Endodermal cell (in vitro differentiated cells): ENCODE measurements around the gene MORN4. TPM values are rescaled to one million over a fixed set of nuclear protein-coding genes. Genes with fewer than 3 reads are reported as not detected.

Source experiments
- DNase-seq: peaks from one replicate; pipeline ENCODE4 v3.0.0-alpha.2; 2017
- H3K27ac ChIP-seq: 2 replicates; pipeline ENCODE4 v1.5.1; 2013; ENCODE audit warnings: mild to moderate bottlenecking, low read depth, low read length, moderate library complexity
- H3K27me3 ChIP-seq: 2 replicates; pipeline ENCODE4 v1.6.1; 2013; ENCODE audit warnings: mild to moderate bottlenecking, low read length, moderate library complexity; ENCODE audit not compliant: insufficient read depth, control insufficient read depth, poor library complexity, severe bottlenecking
- H3K36me3 ChIP-seq: 2 replicates; pipeline ENCODE4 v1.7.0; 2013; ENCODE audit warnings: mild to moderate bottlenecking, low read length, moderate library complexity; ENCODE audit not compliant: control insufficient read depth, insufficient read depth
- H3K4me1 ChIP-seq: one replicate; pipeline ENCODE4 v1.7.0; 2013; ENCODE audit warnings: low read length; ENCODE audit not compliant: control insufficient read depth, insufficient read depth
- H3K4me3 ChIP-seq: 2 replicates; pipeline ENCODE4 v1.5.1; 2013; ENCODE audit warnings: mild to moderate bottlenecking, low read length, moderate library complexity
- H3K9ac ChIP-seq: 2 replicates; pipeline ENCODE4 v1.6.1; 2013; ENCODE audit warnings: mild to moderate bottlenecking, low read length, moderate library complexity; ENCODE audit not compliant: poor library complexity, severe bottlenecking; ENCODE audit errors: extremely low read depth
- H3K9me3 ChIP-seq: 2 replicates; pipeline ENCODE4 v1.6.1; 2013; ENCODE audit warnings: mild to moderate bottlenecking, low read length, moderate library complexity; ENCODE audit not compliant: control insufficient read depth
- H3K27ac Mint-ChIP-seq: 2 replicates; pipeline ENCODE4 v1.8.0; 2020; ENCODE audit warnings: mixed read lengths
- H3K27me3 Mint-ChIP-seq: 2 replicates; pipeline ENCODE4 v1.8.0; 2021; ENCODE audit warnings: mild to moderate bottlenecking, mixed read lengths; ENCODE audit not compliant: insufficient read depth
- H3K36me3 Mint-ChIP-seq: 2 replicates; pipeline ENCODE4 v1.8.0; 2020; ENCODE audit warnings: low read depth, mixed read lengths
- H3K4me1 Mint-ChIP-seq: 2 replicates; pipeline ENCODE4 v1.8.0; 2020; ENCODE audit warnings: mixed read lengths
- H3K4me3 Mint-ChIP-seq: 2 replicates; pipeline ENCODE4 v1.8.0; 2020; ENCODE audit warnings: mild to moderate bottlenecking, moderate library complexity, mixed read lengths
- H3K9me3 Mint-ChIP-seq: 2 replicates; pipeline ENCODE4 v1.8.0; 2020; ENCODE audit warnings: mild to moderate bottlenecking, mixed read lengths
- CTCF ChIP-seq: fragments of 200-600 bp; sonication (generic); conservative IDR thresholded peaks from 2 replicates; pipeline ENCODE4 v1.5.0; 2021; ENCODE audit warnings: antibody characterized with exemption, mild to moderate bottlenecking
- WGBS, 2 experiments: methylation state at CpG; one replicate each; pipeline versions ENCODE4 v1.1.5 to v1.1.7; 2013; ENCODE audit warnings: missing lambda C conversion rate in 2 of 2, mixed read lengths in 1 of 2; ENCODE audit not compliant: insufficient coverage in 1 of 2, insufficient read length in 1 of 2; 5-methylcytosine and 5-hydroxymethylcytosine counted together
- total RNA-seq, 2 donors: library from RNA; stranded (reverse); fragmentation: NEBNext Ultra II Directional in 1 of 2; extraction: Animal tissue kit (Norgen Biotek cat#: 25700) in 1 of 2; gene quantifications; 2 replicates in 1 of 2; 3 replicates in 1 of 2; pipeline ENCODE4 v1.2.1, GENCODE V29; 2021

Gene MORN4
- total RNA-seq, 2 donors from 2014 or later: 19.0 to 21.3 TPM

DNA sequence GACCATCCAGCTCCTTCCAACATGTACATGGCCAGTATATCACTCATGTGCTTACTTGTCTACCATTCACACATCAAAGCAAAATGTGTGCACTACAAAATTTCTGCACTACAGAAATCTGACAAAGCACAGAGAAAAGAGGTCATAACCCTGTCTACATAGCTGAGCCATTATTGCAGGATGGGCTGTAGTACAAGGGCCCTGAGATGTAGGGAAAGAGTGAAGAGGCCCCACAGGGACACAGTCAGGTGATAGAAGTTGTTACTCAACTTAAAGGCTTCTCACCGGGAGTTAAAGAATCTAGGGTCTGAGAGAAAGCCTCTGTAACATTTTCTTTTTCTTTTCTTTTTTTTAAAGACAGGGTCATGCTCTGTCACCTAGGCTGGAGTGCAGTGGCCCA lies 36.3 kb upstream of the MORN4 start:
- Mint-ChIP-seq H3K4me1 (no peaks in the 10 kb centered on the region), H3K27ac (no peak overlapping the region), H3K36me3 (peaks cover 70% of the 10 kb centered on the region), H3K4me3 (no peak overlapping the region), H3K27me3 (no peaks in the 10 kb centered on the region), H3K9me3 (no peaks in the 10 kb centered on the region)
- H3K4me1 ChIP-seq: peaks cover 2% of the 10 kb centered on the region
- 86 to 94% methylated on average over 1 of the region's 1 CpG for WGBS, 2 experiments
- H3K36me3 ChIP-seq: peaks cover 59% of the 10 kb centered on the region
- H3K9me3 ChIP-seq: no peaks in the 10 kb centered on the region
- no peak overlapping the region for H3K9ac ChIP-seq
- H3K4me3 ChIP-seq: no peak overlapping the region
- no peaks in the 10 kb centered on the region for H3K27me3 ChIP-seq
- no peak for TF ChIP-seq CTCF
- H3K27ac ChIP-seq: no peak overlapping the region
- DNase-seq: no peak

- no peak overlapping the region for H3K27ac ChIP-seq
- no peak overlapping the region for H3K4me3 Mint-ChIP-seq
- peaks cover 70% of the 10 kb centered on the region for H3K36me3 Mint-ChIP-seq
- H3K27me3 ChIP-seq: no peaks in the 10 kb centered on the region
- H3K9me3 Mint-ChIP-seq: no peaks in the 10 kb centered on the region
- H3K27me3 Mint-ChIP-seq: no peaks in the 10 kb centered on the region
- peaks cover 63% of the 10 kb centered on the region for H3K36me3 ChIP-seq
- H3K4me3 ChIP-seq: no peak overlapping the region
- no peaks in the 10 kb centered on the region for H3K4me1 Mint-ChIP-seq
- no peak overlapping the region for H3K27ac Mint-ChIP-seq
- peaks cover 8% of the 10 kb centered on the region for H3K4me1 ChIP-seq
- 88 to 95% methylated on average over 5 to 6 of the region's 6 CpGs for WGBS, 2 experiments
- TF ChIP-seq CTCF: no peak
- DNase-seq: no peak
- H3K9ac ChIP-seq: no peak overlapping the region
- no peaks in the 10 kb centered on the region for H3K9me3 ChIP-seq
These were observed 34.2 kb upstream of the MORN4 start for GRCh38 chr10:97667463-97667862.

- H3K9me3 ChIP-seq: no peaks in the 10 kb centered on the region
- H3K4me3 ChIP-seq: no peak overlapping the region
- no peaks in the 10 kb centered on the region for H3K27me3 ChIP-seq
- Mint-ChIP-seq H3K27me3 (no peaks in the 10 kb centered on the region), H3K27ac (no peak overlapping the region), H3K36me3 (peaks cover 69% of the 10 kb centered on the region), H3K4me3 (no peak overlapping the region), H3K4me1 (no peaks in the 10 kb centered on the region), H3K9me3 (no peaks in the 10 kb centered on the region)
- peaks cover 68% of the 10 kb centered on the region for H3K36me3 ChIP-seq
- no peak overlapping the region for H3K27ac ChIP-seq
- peaks cover 8% of the 10 kb centered on the region for H3K4me1 ChIP-seq
- no peak for TF ChIP-seq CTCF
- H3K9ac ChIP-seq: no peak overlapping the region
- WGBS, 2 experiments: 93 to 94% methylated on average over 5 to 7 of the region's 7 CpGs
- DNase-seq: no peak
These were observed 33.7 kb upstream of the MORN4 start for GRCh38 chr10:97666992-97667391.
